SK-N-SH (cell line): Measurements from ENCODE around the gene EIF3K. TPM values are rescaled to one million over a fixed set of nuclear protein-coding genes. Genes with fewer than 3 reads are reported as not detected.

Experiments used
- CTCF ChIA-PET: fragments of 300-600, 350-600 bp; formaldehyde crosslinking; extraction: SDS; loops from one replicate; lab custom pipeline; 2021; lab: Yijun Ruan, JAX
- POLR2A ChIA-PET: fragments of 350-600 bp; sonication (Branson Sonifier 250); formaldehyde crosslinking; extraction: SDS; loops from one replicate; lab custom pipeline; 2020; ENCODE audit warnings: antibody characterized with exemption, inconsistent platforms; lab: Yijun Ruan, JAX
- DNase-seq: peaks from one replicate; pipeline ENCODE4 v3.0.0; 2012
- H2AFZ ChIP-seq: fragments of 200-600 bp; sonication (generic); 2 replicates; pipeline ENCODE4 v1.8.1; 2016; ENCODE audit warnings: antibody characterized with exemption, mild to moderate bottlenecking, low read depth
- H3F3A ChIP-seq: fragments of 200-600 bp; sonication (generic); replicated peaks from 2 replicates; pipeline ENCODE3; 2016; ENCODE audit warnings: antibody characterized with exemption, mild to moderate bottlenecking; ENCODE audit not compliant: insufficient read depth
- H3K27ac ChIP-seq, 2 experiments: fragments of 200-500 bp in 1 of 2; fragments of 200-600 bp in 1 of 2; sonication (Bioruptor generic) in 1 of 2; sonication (generic), shearing (Covaris generic) in 1 of 2; 2 replicates each; pipeline versions ENCODE4 v1.5.1 to v1.6.1; 2014 to 2016; ENCODE audit warnings: low read depth in 2 of 2, inconsistent platforms in 1 of 2, low read length in 1 of 2, mild to moderate bottlenecking in 1 of 2, mixed read lengths in 1 of 2
- H3K27me3 ChIP-seq: fragments of 200-600 bp; sonication (generic), shearing (Covaris generic); 2 replicates; pipeline ENCODE4 v1.6.1; 2016; ENCODE audit warnings: mixed run types; ENCODE audit not compliant: insufficient read depth
- H3K36me3 ChIP-seq, 2 experiments: fragments of 200-500 bp in 1 of 2; fragments of 200-600 bp in 1 of 2; sonication (Bioruptor generic) in 1 of 2; sonication (generic) in 1 of 2; replicated peaks in 1 of 2; 2 replicates each; pipeline versions ENCODE3 to v1.5.1; 2014 to 2016; ENCODE audit warnings: low read length in 1 of 2, mild to moderate bottlenecking in 1 of 2; ENCODE audit not compliant: insufficient read depth in 2 of 2, control insufficient read depth in 1 of 2
- H3K4me1 ChIP-seq, 2 experiments: fragments of 200-500 bp in 1 of 2; fragments of 200-600 bp in 1 of 2; sonication (Bioruptor generic) in 1 of 2; sonication (generic), shearing (Covaris generic) in 1 of 2; 2 replicates each; pipeline versions ENCODE4 v1.5.1 to v1.6.1; 2014 to 2016; ENCODE audit warnings: low read depth in 1 of 2, low read length in 1 of 2, mixed run types in 1 of 2; ENCODE audit not compliant: insufficient read depth in 2 of 2, control insufficient read depth in 1 of 2
- H3K4me2 ChIP-seq: fragments of 200-600 bp; sonication (generic), shearing (Covaris generic); 2 replicates; pipeline ENCODE4 v1.6.1; 2017; ENCODE audit warnings: mixed run types
- H3K4me3 ChIP-seq, 2 experiments: fragments of 200-500 bp in 1 of 2; fragments of 200-600 bp in 1 of 2; sonication (Bioruptor generic) in 1 of 2; sonication (generic), shearing (Covaris generic) in 1 of 2; 2 replicates each; pipeline versions ENCODE4 v1.5.1 to v1.8.1; 2014 to 2016; ENCODE audit warnings: low read depth in 2 of 2, inconsistent platforms in 1 of 2, low read length in 1 of 2, mild to moderate bottlenecking in 1 of 2, mixed read lengths in 1 of 2, moderate library complexity in 1 of 2
- H3K79me2 ChIP-seq: fragments of 200-600 bp; sonication (generic); 2 replicates; pipeline ENCODE4 v1.8.1; 2017; ENCODE audit warnings: mild to moderate bottlenecking; ENCODE audit not compliant: insufficient read depth
- H3K9ac ChIP-seq: fragments of 200-600 bp; sonication (generic); 2 replicates; pipeline ENCODE4 v1.6.1; 2017; ENCODE audit warnings: mixed run types
- H3K9me2 ChIP-seq: fragments of 200-600 bp; sonication (generic); 2 replicates; pipeline ENCODE4 v1.6.1; 2017; ENCODE audit warnings: mixed run types
- H3K9me3 ChIP-seq: fragments of 200-600 bp; sonication (generic); 2 replicates; pipeline ENCODE4 v1.6.1; 2017; ENCODE audit warnings: mixed run types, mild to moderate bottlenecking, moderate library complexity
- H4K20me1 ChIP-seq: fragments of 200-600 bp; sonication (generic); 2 replicates; pipeline ENCODE4 v1.6.1; 2017; ENCODE audit warnings: mild to moderate bottlenecking, mixed run types; ENCODE audit not compliant: insufficient read depth
- CTCF ChIP-seq: fragments of 200-600 bp; sonication (generic); IDR thresholded peaks from 2 replicates; pipeline ENCODE4 v1.6.1; 2017; ENCODE audit warnings: antibody characterized with exemption, mild to moderate bottlenecking, moderate library complexity
- EZH2phosphoT487 ChIP-seq: fragments of 200-600 bp; sonication (generic); IDR thresholded peaks from 2 replicates; pipeline ENCODE4 v1.6.1; 2017; ENCODE audit warnings: low read depth, mixed run types, mild to moderate bottlenecking, antibody characterized with exemption, moderate library complexity, borderline replicate concordance
- FOXJ3 ChIP-seq: sonication (generic); formaldehyde crosslinking; IDR thresholded peaks from 2 replicates; pipeline ENCODE4 v1.5.1; 2020; ENCODE audit warnings: mild to moderate bottlenecking, missing genetic modification reagents
- MAX ChIP-seq: IDR thresholded peaks from 2 replicates; pipeline ENCODE4 v1.4.0; 2012; ENCODE audit warnings: low read depth
- MEF2A ChIP-seq: IDR thresholded peaks from 2 replicates; pipeline ENCODE4 v1.4.0; 2012; ENCODE audit warnings: low read depth, borderline replicate concordance
- MXI1 ChIP-seq: IDR thresholded peaks from 2 replicates; pipeline ENCODE4 v1.6.1; 2012; ENCODE audit warnings: mild to moderate bottlenecking, low read depth, low read length, improper control_type of control experiment
- RCOR1 ChIP-seq: fragments of 150-350 bp; IDR thresholded peaks from 2 replicates; pipeline ENCODE4 v1.6.1; 2017; ENCODE audit warnings: antibody characterized with exemption, low read length
- REST ChIP-seq: IDR thresholded peaks from 2 replicates; pipeline ENCODE4 v1.6.1; 2012; ENCODE audit warnings: mild to moderate bottlenecking, low read depth, low read length, moderate library complexity
- TAF1 ChIP-seq: IDR thresholded peaks from 2 replicates; pipeline ENCODE4 v1.6.1; 2012; ENCODE audit warnings: low read depth, mild to moderate bottlenecking, low read length, moderate library complexity, borderline replicate concordance
- TCF12 ChIP-seq: IDR thresholded peaks from 2 replicates; pipeline ENCODE4 v1.4.0; 2012
- TEAD4 ChIP-seq: IDR thresholded peaks from 2 replicates; pipeline ENCODE4 v1.4.0; 2012; ENCODE audit warnings: mild to moderate bottlenecking, borderline replicate concordance; ENCODE audit not compliant: insufficient read depth
- USF2 ChIP-seq: fragments of 150-350 bp; IDR thresholded peaks from 2 replicates; pipeline ENCODE4 v1.6.1; 2017; ENCODE audit warnings: antibody characterized with exemption, low read length, low read depth, borderline replicate concordance
- WGBS: methylation state at CpG from one replicate; pipeline ENCODE4 v1.1.6; 2017; ENCODE audit warnings: low lambda C conversion rate; 5-methylcytosine and 5-hydroxymethylcytosine counted together
- polyA plus RNA-seq, 3 experiments: library from polyadenylated mRNA; depleted of rRNA; stranded (reverse); fragments of >200 nt; gene quantifications; 2 replicates each; pipeline ENCODE4 v1.2.3, GENCODE V29; 2012

EIF3K gene
- polyA plus RNA-seq, 1 of the 3 experiments (the other 2 are of a cell fraction), result 484 TPM

- Histone ChIP-seq H3K36me3 (peaks cover 5 to 26% of the 10 kb centered on the region in 2 experiments), H4K20me1 (peaks cover 57% of the 10 kb centered on the region), H3K9ac (no peak overlapping the region), H3K4me1 (peaks cover 25 to 48% of the 10 kb centered on the region in 2 experiments; a peak in 3 of 4 replicates), H3K9me2 (no peaks in the 10 kb centered on the region), H3K4me3 (no peak overlapping the region), H3K4me2 (no peak overlapping the region), H3K27me3 (no peaks in the 10 kb centered on the region), H2AFZ (no peak overlapping the region), H3K9me3 (no peaks in the 10 kb centered on the region), H3K27ac (peak overlapping the region in 1 of 2 experiments; percentile 99; a peak in 2 of 4 replicates), H3F3A (peaks cover 54% of the 10 kb centered on the region), H3K79me2 (peaks cover 94% of the 10 kb centered on the region)
- 89% methylated on average over 7 of the region's 7 CpGs for WGBS
- ChIA-PET POLR2A (no interaction called here), CTCF (interaction anchor here (0.9 kb wide), 1 partner anchor 15 kb away, joined by 3 read pairs; no protein-coding TSS in a partner anchor)
- DNase-seq, result no peak
- TF ChIP-seq TCF12 (no peak), FOXJ3 (CRISPR knock-in tag) (no peak), RCOR1 (no peak), TEAD4 (no peak), CTCF (no peak), MEF2A (no peak), MAX (no peak), REST (no peak), MXI1 (no peak), EZH2phosphoT487 (no peak)
Measured at GRCh38 chr19:38678891-38679494, 60.0 kb downstream of the EIF3K start.

GRCh38 chr19:38679839-38680238 is 60.9 kb downstream of the EIF3K start:
- H3K4me2 ChIP-seq, result no peak overlapping the region
- peaks cover 5 to 19% of the 10 kb centered on the region in 2 experiments for H3K36me3 ChIP-seq
- peaks cover 30 to 56% of the 10 kb centered on the region in 2 experiments; a peak in 3 of 4 replicates for H3K4me1 ChIP-seq
- TF ChIP-seq USF2, result no peak
- no peak for TF ChIP-seq TAF1
- CTCF ChIA-PET, result interaction anchor here (0.9 kb wide), 1 partner anchor 16 kb away, joined by 3 read pairs; no protein-coding TSS in a partner anchor
- no peaks in the 10 kb centered on the region for H3K9me3 ChIP-seq
- peaks cover 91% of the 10 kb centered on the region for H3K79me2 ChIP-seq
- H3K27me3 ChIP-seq, result no peaks in the 10 kb centered on the region
- H3K9me2 ChIP-seq, result no peaks in the 10 kb centered on the region
- H3K9ac ChIP-seq, result no peak overlapping the region
- no peak overlapping the region for H3K4me3 ChIP-seq
- peaks cover 48% of the 10 kb centered on the region for H4K20me1 ChIP-seq
- WGBS, result 61% methylated on average over 4 of the region's 4 CpGs
- H3F3A ChIP-seq, result peaks cover 55% of the 10 kb centered on the region
- POLR2A ChIA-PET, result no interaction called here
- DNase-seq, result no peak
- H2AFZ ChIP-seq, result no peak overlapping the region
- peak overlapping the region in 1 of 2 experiments; percentile 99; a peak in 2 of 4 replicates for H3K27ac ChIP-seq
